ENCODE results near the gene WDR91. TPM values are rescaled to one million over a fixed set of nuclear protein-coding genes. Genes with fewer than 3 reads are reported as not detected.
A peak's percentile ranks its signal among the peaks of the same experiment; 100 is the strongest.
"Not testable (repeated sequence)": the region's sequence is repeated elsewhere in the genome, so short reads cannot be mapped to it uniquely, and the experiment has no call there.

WDR91 gene
- polyA plus RNA-seq, 3 donors: 50.9 to 70.3 (median 51.2) TPM

- DNase-seq (ENCODE audit: extremely low read depth in 1 of 11, low read depth in 9 of 11, low spot score in 4 of 11): no peak
These were observed 27.9 kb upstream of the WDR91 start for GRCh38 chr7:135239263-135239662.

- no peak for DNase-seq (ENCODE audit: extremely low read depth in 1 of 11, low read depth in 9 of 11, low spot score in 4 of 11)
These were observed 26.9 kb upstream of the WDR91 start for GRCh38 chr7:135238112-135238744.

DNA sequence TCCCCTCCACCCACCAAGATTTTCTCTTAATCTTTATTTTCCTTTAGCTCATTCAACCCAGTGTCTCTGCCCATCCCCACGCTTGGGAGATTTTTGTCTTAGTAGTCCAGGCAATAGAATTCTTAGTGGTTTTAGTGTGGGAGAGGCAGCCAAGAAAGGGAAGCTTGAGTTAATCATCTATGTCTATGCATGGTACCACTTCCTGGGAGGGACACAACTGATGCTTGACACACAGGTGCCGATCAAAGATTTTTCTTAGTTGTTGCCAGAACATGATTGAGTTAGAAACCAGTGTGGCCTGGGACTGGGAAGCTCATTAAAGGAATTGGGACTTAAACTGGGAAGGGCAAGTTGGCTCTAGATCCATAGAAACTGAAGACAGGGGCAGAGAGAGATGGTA is 25.4 kb upstream of the WDR91 start:
- DNase-seq (ENCODE audit: extremely low read depth in 1 of 11, low read depth in 9 of 11, low spot score in 4 of 11): no peak

DNA sequence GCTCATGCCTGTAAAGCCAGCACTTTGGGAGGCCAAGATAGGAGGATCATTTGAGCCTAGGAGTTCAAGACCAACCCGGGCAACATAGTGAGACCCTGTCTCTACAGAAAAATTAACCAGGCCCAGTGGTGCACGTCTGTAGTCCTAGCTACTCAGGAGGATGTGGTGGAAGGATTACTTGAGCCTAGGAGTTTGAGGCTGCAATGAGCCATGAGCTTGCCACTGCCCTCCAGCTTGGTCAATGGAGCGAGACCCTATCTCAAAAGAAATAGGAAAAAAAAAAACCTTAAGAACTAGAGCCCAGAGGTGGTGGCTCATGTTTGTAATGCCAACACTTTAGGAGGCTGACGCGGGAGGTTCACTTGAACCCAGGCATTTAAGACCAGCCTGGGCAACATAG is 24.5 kb upstream of the WDR91 start:
- DNase-seq (ENCODE audit: extremely low read depth in 1 of 11, low read depth in 9 of 11, low spot score in 4 of 11): no peak

- DNase-seq (ENCODE audit: extremely low read depth in 1 of 11, low read depth in 9 of 11, low spot score in 4 of 11): no peak
These were observed 23.4 kb upstream of the WDR91 start for GRCh38 chr7:135234727-135235126.

DNA sequence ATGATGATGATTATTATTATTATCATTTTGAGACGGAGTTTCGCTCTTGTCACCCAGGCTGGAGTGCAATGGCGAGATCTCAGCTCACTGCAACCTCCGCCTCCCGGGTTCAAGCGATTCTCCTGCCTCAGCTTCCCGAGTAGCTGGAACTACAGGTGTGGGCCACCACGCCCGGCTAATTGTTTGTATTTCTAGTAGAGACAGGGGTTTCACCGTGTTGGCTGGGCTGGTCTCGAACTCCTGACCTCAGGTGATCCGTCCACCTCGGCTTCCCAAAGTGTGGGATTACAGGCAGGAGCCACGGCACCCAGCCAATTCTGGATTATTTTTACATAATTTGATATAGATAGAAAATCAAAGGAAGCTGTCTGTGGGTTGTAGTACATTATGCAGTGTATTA is 22.8 kb upstream of the WDR91 start:
- not testable (repeated sequence) for DNase-seq (ENCODE audit: extremely low read depth in 1 of 11, low read depth in 9 of 11, low spot score in 4 of 11)

GRCh38 chr7:135233570-135233969 is 22.2 kb upstream of the WDR91 start, which contains the start of gene STRA8:
TSS of gene STRA8 (plus strand) at chr7:135233838. CDS start at chr7:135240525, 6,687 bp downstream.
- DNase-seq (ENCODE audit: extremely low read depth in 1 of 11, low read depth in 9 of 11, low spot score in 4 of 11): no peak

DNA sequence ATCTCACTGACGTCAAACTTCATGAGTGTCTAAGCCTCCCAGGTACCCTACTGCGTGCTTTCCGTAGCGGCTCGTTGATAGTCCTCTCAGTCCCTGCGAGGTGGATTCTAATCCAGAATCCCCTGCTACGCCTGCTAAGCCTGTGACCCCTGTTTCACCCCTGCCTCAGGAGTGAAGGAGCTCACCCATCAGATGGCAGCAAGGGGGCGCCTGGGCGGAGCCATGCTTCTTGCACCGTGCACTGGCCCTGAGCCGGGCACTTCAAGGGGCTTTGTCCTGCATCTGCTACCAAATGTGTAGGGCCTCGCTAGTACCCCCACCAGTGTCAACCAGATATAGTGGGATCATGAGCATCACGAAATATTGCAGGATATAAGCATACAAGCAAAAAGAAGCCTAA is 21.4 kb upstream of the WDR91 start:
- DNase-seq (ENCODE audit: extremely low read depth in 1 of 11, low read depth in 9 of 11, low spot score in 4 of 11): no peak

- DNase-seq (ENCODE audit: extremely low read depth in 1 of 11, low read depth in 9 of 11, low spot score in 4 of 11): no peak
These were observed 20.8 kb upstream of the WDR91 start for GRCh38 chr7:135232087-135232486.

DNA sequence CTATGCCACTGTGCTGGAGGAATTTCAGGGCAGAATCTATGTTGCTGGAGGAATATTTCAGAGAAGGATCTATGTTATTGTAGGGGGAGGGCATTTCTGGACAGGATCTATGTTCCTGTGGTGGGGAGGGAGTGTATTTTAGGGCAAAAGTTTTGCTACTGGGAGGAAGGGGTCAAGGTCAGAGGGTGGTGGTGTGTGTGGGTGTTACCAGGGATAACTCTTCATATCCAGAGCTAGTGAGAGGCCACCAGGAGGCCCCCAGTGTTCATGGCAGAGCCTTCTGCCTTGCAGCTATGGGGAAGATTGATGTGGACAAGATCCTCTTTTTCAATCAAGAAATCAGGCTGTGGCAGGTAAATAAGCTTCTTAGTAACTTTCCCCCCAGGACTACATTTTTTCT is 20.4 kb upstream of the WDR91 start:
- no peak for DNase-seq (ENCODE audit: extremely low read depth in 1 of 11, low read depth in 9 of 11, low spot score in 4 of 11)

GRCh38 chr7:135224027-135224426 is 12.7 kb upstream of the WDR91 start:
- DNase-seq (ENCODE audit: extremely low read depth in 1 of 11, low read depth in 9 of 11, low spot score in 4 of 11): no peak

GRCh38 chr7:135217645-135218509 is 6.6 kb upstream of the WDR91 start:
- DNase-seq (ENCODE audit: extremely low read depth in 1 of 11, low read depth in 9 of 11, low spot score in 4 of 11): peak in 2 of 11 donors; percentile 61 to 62

- no peak for DNase-seq (ENCODE audit: extremely low read depth in 1 of 11, low read depth in 9 of 11, low spot score in 4 of 11)
These were observed 4.4 kb upstream of the WDR91 start for GRCh38 chr7:135215698-135216097.

- DNase-seq (ENCODE audit: extremely low read depth in 1 of 11, low read depth in 9 of 11, low spot score in 4 of 11): no peak
These were observed 3.9 kb upstream of the WDR91 start for GRCh38 chr7:135215180-135215579.

GRCh38 chr7:135213831-135214230 is 2.5 kb upstream of the WDR91 start:
- DNase-seq (ENCODE audit: extremely low read depth in 1 of 11, low read depth in 9 of 11, low spot score in 4 of 11): no peak

GRCh38 chr7:135211946-135212685 is 790 bp upstream of the WDR91 start:
- DNase-seq (ENCODE audit: extremely low read depth in 1 of 11, low read depth in 9 of 11, low spot score in 4 of 11): not testable (repeated sequence)

DNA sequence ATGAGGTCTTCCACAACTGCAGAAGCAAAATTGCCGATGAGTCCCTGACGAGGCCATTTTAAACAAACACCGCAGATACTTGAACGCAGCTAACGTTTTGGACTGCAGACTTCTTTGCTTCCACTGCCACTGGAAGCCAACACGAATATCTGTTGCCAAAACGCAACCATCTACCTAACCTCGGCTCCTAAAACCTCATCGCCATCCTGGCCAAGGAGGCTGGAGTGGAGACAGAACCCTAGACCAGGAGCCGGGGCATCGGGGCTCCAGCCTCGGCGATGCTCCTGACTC is 493 bp downstream of the WDR91 start:
- DNase-seq (ENCODE audit: extremely low read depth in 1 of 11, low read depth in 9 of 11, low spot score in 4 of 11): no peak

GRCh38 chr7:135209225-135209834 is 2.0 kb downstream of the WDR91 start:
- DNase-seq (ENCODE audit: extremely low read depth in 1 of 11, low read depth in 9 of 11, low spot score in 4 of 11): no peak

DNA sequence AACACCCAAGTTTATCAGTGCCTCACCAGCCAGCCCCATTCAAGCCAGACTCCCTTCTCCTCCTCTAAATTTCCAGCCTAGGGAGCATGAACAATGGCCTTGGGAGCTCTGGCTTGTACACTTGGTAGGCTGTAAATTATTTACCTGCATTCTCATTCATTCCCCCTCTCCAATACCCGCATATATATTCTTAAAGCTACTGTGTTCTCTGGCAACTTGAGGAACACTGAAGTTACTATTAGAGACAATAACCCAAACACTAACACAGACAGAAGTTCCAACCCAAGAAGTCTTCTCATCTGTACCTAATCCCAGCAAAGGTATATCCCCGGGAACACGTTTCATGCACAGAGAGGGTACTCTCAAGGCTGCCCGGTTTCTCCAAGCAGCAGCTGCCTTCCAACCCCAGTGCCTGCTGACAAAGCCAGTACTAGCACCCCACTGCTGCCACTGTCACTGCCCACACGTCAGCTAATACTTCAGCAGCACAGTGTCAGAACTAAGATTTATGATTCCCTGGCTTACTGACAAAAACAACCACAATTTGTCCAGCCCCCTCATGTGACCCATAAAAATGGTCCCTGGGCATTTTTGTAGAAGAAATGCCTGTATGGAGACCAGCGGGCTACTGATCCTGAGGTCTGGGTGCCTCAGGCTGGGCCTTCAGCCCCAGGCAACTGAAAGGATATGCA is 3.1 kb downstream of the WDR91 start:
- peak in 2 of 11 donors; percentile 39 to 48 for DNase-seq (ENCODE audit: extremely low read depth in 1 of 11, low read depth in 9 of 11, low spot score in 4 of 11)
